HEK293 (cell line): Measurements from ENCODE around the gene DPY19L3.

Source experiments
- CTCF ChIP-seq: fragments of 450-650 bp; formaldehyde crosslinking; IDR thresholded peaks from 2 replicates; pipeline ENCODE4 v1.5.1; 2016; ENCODE audit warnings: missing biosample characterization, missing genetic modification characterization
- GFI1B ChIP-seq: fragments of 450-650 bp; formaldehyde crosslinking; IDR thresholded peaks from 2 replicates; pipeline ENCODE4 v1.5.1; 2016; ENCODE audit warnings: missing biosample characterization, missing genetic modification characterization
- KLF1 ChIP-seq: fragments of 450-650 bp; formaldehyde crosslinking; IDR thresholded peaks from 2 replicates; pipeline ENCODE4 v1.5.1; 2016; ENCODE audit warnings: missing biosample characterization, missing genetic modification characterization
- KLF9 ChIP-seq: fragments of 450-650 bp; formaldehyde crosslinking; IDR thresholded peaks from 2 replicates; pipeline ENCODE4 v1.5.1; 2016; ENCODE audit warnings: missing biosample characterization, missing genetic modification characterization, low read depth
- SP2 ChIP-seq: fragments of 450-650 bp; formaldehyde crosslinking; IDR thresholded peaks from 2 replicates; pipeline ENCODE4 v1.5.1; 2016; ENCODE audit warnings: missing biosample characterization, missing genetic modification characterization
- SP3 ChIP-seq: fragments of 450-650 bp; formaldehyde crosslinking; IDR thresholded peaks from 2 replicates; pipeline ENCODE4 v1.5.1; 2016; ENCODE audit warnings: missing biosample characterization, missing genetic modification characterization
- ZBTB8A ChIP-seq: fragments of 450-650 bp; formaldehyde crosslinking; IDR thresholded peaks from 2 replicates; pipeline ENCODE4 v1.5.1; 2016; ENCODE audit warnings: missing biosample characterization, missing genetic modification characterization
- ZEB2 ChIP-seq: fragments of 450-650 bp; formaldehyde crosslinking; IDR thresholded peaks from 2 replicates; pipeline ENCODE4 v1.5.1; 2016; ENCODE audit warnings: missing biosample characterization, missing genetic modification characterization
- ZFP69B ChIP-seq: fragments of 450-650 bp; formaldehyde crosslinking; IDR thresholded peaks from 2 replicates; pipeline ENCODE4 v1.5.1; 2016; ENCODE audit warnings: missing biosample characterization, missing genetic modification characterization
- ZNF114 ChIP-seq: fragments of 450-650 bp; formaldehyde crosslinking; IDR thresholded peaks from 2 replicates; pipeline ENCODE4 v1.5.0; 2017; ENCODE audit warnings: missing biosample characterization, missing genetic modification characterization
- ZNF223 ChIP-seq: fragments of 450-650 bp; formaldehyde crosslinking; IDR thresholded peaks from 2 replicates; pipeline ENCODE4 v1.5.1; 2016; ENCODE audit warnings: missing biosample characterization, missing genetic modification characterization
- ZNF23 ChIP-seq: fragments of 450-650 bp; formaldehyde crosslinking; IDR thresholded peaks from 2 replicates; pipeline ENCODE4 v1.5.1; 2016; ENCODE audit warnings: missing biosample characterization, missing genetic modification characterization, borderline replicate concordance
- ZNF266 ChIP-seq: fragments of 450-650 bp; formaldehyde crosslinking; IDR thresholded peaks from 2 replicates; pipeline ENCODE4 v1.5.1; 2016; ENCODE audit warnings: missing biosample characterization, missing genetic modification characterization, low read depth
- ZNF324 ChIP-seq: fragments of 450-650 bp; formaldehyde crosslinking; IDR thresholded peaks from 2 replicates; pipeline ENCODE4 v1.5.1; 2016; ENCODE audit warnings: missing biosample characterization, missing genetic modification characterization
- ZNF37A ChIP-seq: fragments of 450-650 bp; IDR thresholded peaks from 2 replicates; pipeline ENCODE4 v1.5.1; 2018; ENCODE audit warnings: missing biosample characterization, missing genetic modification characterization
- ZNF433 ChIP-seq: fragments of 450-650 bp; formaldehyde crosslinking; IDR thresholded peaks from 2 replicates; pipeline ENCODE4 v1.5.1; 2016; ENCODE audit warnings: missing biosample characterization, missing genetic modification characterization, low read depth
- ZNF48 ChIP-seq: fragments of 450-650 bp; formaldehyde crosslinking; IDR thresholded peaks from 2 replicates; pipeline ENCODE4 v1.5.1; 2016; ENCODE audit warnings: missing biosample characterization, missing genetic modification characterization
- ZNF501 ChIP-seq: fragments of 450-650 bp; formaldehyde crosslinking; IDR thresholded peaks from 2 replicates; pipeline ENCODE4 v1.5.1; 2016; ENCODE audit warnings: missing biosample characterization, missing genetic modification characterization
- ZNF514 ChIP-seq: fragments of 450-650 bp; formaldehyde crosslinking; IDR thresholded peaks from 2 replicates; pipeline ENCODE4 v1.5.1; 2016; ENCODE audit warnings: missing biosample characterization, missing genetic modification characterization
- ZNF518A ChIP-seq: fragments of 450-650 bp; formaldehyde crosslinking; conservative IDR thresholded peaks from 2 replicates; pipeline ENCODE4 v1.5.1; 2016; ENCODE audit warnings: low read depth, missing biosample characterization, missing genetic modification characterization
- ZNF555 ChIP-seq: fragments of 450-650 bp; formaldehyde crosslinking; conservative IDR thresholded peaks from 2 replicates; pipeline ENCODE4 v1.5.1; 2017; ENCODE audit warnings: missing biosample characterization, mild to moderate bottlenecking, missing genetic modification characterization, inconsistent platforms
- ZNF571 ChIP-seq: fragments of 450-650 bp; formaldehyde crosslinking; IDR thresholded peaks from 2 replicates; pipeline ENCODE4 v1.5.0; 2017; ENCODE audit warnings: missing biosample characterization, missing genetic modification characterization
- ZNF677 ChIP-seq: fragments of 450-650 bp; IDR thresholded peaks from 2 replicates; pipeline ENCODE4 v1.5.0; 2018; ENCODE audit warnings: missing biosample characterization, mild to moderate bottlenecking, missing genetic modification characterization, moderate library complexity
- ZNF76 ChIP-seq: fragments of 450-650 bp; formaldehyde crosslinking; IDR thresholded peaks from 2 replicates; pipeline ENCODE4; 2016; ENCODE audit warnings: low read depth, missing biosample characterization, missing genetic modification characterization, borderline replicate concordance
- ZNF830 ChIP-seq: fragments of 450-650 bp; IDR thresholded peaks from 2 replicates; pipeline ENCODE4 v1.5.0; 2018; ENCODE audit warnings: missing biosample characterization, missing genetic modification characterization, low read depth, mild to moderate bottlenecking, moderate library complexity
- ZNF843 ChIP-seq: fragments of 450-650 bp; formaldehyde crosslinking; IDR thresholded peaks from 2 replicates; pipeline ENCODE4 v1.5.1; 2016; ENCODE audit warnings: missing biosample characterization, missing genetic modification characterization
- TF ChIP-seq, protein P1 (sequence below): fragments of 450-650 bp; formaldehyde crosslinking; optimal IDR thresholded peaks from 2 replicates; pipeline ENCODE3; 2016; ENCODE audit warnings: missing biosample characterization, mild to moderate bottlenecking, missing genetic modification characterization
- TF ChIP-seq, protein P2 (sequence below): fragments of 450-650 bp; formaldehyde crosslinking; IDR thresholded peaks from 2 replicates; pipeline ENCODE4 v1.5.1; 2016; ENCODE audit warnings: missing biosample characterization, missing genetic modification characterization
- TF ChIP-seq, protein P3 (sequence below): fragments of 450-650 bp; IDR thresholded peaks from 2 replicates; pipeline ENCODE4 v1.5.1; 2018; ENCODE audit warnings: missing biosample characterization, mild to moderate bottlenecking, missing genetic modification characterization

The DPY19L3 gene

GRCh38 chr19:32405431-32406160 is at the start of gene DPY19L3 (continued):
- TF ChIP-seq, protein P1, sequence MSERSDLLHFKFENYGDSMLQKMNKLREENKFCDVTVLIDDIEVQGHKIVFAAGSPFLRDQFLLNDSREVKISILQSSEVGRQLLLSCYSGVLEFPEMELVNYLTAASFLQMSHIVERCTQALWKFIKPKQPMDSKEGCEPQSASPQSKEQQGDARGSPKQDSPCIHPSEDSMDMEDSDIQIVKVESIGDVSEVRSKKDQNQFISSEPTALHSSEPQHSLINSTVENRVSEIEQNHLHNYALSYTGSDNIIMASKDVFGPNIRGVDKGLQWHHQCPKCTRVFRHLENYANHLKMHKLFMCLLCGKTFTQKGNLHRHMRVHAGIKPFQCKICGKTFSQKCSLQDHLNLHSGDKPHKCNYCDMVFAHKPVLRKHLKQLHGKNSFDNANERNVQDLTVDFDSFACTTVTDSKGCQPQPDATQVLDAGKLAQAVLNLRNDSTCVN (tag by site-specific recombination) = peak; percentile 99
- TF ChIP-seq ZFP69B (tag by site-specific recombination) = 0 out of 2 replicates have a peak, but pooled peaks have one; percentile 66
- no peak for TF ChIP-seq ZNF555 (tag by site-specific recombination)
- TF ChIP-seq ZNF571 (tag by site-specific recombination) = no peak
- no peak for TF ChIP-seq ZNF114
- TF ChIP-seq ZNF324 (tag by site-specific recombination) = peak; percentile 80; the same call in 1 of the 2 replicates
- no peak for TF ChIP-seq ZNF266 (tag by site-specific recombination)
- peak; percentile 97 for TF ChIP-seq SP3
- TF ChIP-seq CTCF (tag by site-specific recombination) = peak; percentile 5; the same call in 1 of the 2 replicates
- no peak for TF ChIP-seq ZNF48
- 0 out of 2 replicates have a peak, but pooled peaks have one; percentile 6 for TF ChIP-seq ZNF223 (tag by site-specific recombination)
- TF ChIP-seq KLF1 = peak; percentile 60
- peak; percentile 98 for TF ChIP-seq SP2
- no peak for TF ChIP-seq ZNF514 (tag by site-specific recombination)
- peak; percentile 100 for TF ChIP-seq ZNF501 (tag by site-specific recombination)
- peak; percentile 91 for TF ChIP-seq KLF9 (tag by site-specific recombination)
- peak; percentile 94 for TF ChIP-seq ZEB2
- TF ChIP-seq, protein P2, sequence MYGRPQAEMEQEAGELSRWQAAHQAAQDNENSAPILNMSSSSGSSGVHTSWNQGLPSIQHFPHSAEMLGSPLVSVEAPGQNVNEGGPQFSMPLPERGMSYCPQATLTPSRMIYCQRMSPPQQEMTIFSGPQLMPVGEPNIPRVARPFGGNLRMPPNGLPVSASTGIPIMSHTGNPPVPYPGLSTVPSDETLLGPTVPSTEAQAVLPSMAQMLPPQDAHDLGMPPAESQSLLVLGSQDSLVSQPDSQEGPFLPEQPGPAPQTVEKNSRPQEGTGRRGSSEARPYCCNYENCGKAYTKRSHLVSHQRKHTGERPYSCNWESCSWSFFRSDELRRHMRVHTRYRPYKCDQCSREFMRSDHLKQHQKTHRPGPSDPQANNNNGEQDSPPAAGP (tag by site-specific recombination) = peak; percentile 81
- peak; percentile 85 for TF ChIP-seq ZNF843 (tag by site-specific recombination)
- TF ChIP-seq ZNF830 = no peak
- peak; percentile 67; the same call in 1 of the 2 replicates for TF ChIP-seq ZBTB8A
- 0 out of 2 replicates have a peak, but pooled peaks have one; percentile 32 for TF ChIP-seq GFI1B
- TF ChIP-seq, protein P3, sequence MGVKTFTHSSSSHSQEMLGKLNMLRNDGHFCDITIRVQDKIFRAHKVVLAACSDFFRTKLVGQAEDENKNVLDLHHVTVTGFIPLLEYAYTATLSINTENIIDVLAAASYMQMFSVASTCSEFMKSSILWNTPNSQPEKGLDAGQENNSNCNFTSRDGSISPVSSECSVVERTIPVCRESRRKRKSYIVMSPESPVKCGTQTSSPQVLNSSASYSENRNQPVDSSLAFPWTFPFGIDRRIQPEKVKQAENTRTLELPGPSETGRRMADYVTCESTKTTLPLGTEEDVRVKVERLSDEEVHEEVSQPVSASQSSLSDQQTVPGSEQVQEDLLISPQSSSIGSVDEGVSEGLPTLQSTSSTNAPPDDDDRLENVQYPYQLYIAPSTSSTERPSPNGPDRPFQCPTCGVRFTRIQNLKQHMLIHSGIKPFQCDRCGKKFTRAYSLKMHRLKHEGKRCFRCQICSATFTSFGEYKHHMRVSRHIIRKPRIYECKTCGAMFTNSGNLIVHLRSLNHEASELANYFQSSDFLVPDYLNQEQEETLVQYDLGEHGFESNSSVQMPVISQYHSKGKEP (tag by site-specific recombination) = no peak
- 0 out of 2 replicates have a peak, but pooled peaks have one; percentile 27 for TF ChIP-seq ZNF37A (tag by site-specific recombination)
- TF ChIP-seq ZNF518A (tag by site-specific recombination) = peak; percentile 77
- TF ChIP-seq ZNF433 (tag by site-specific recombination) = no peak
- no peak for TF ChIP-seq ZNF23 (tag by site-specific recombination)
- TF ChIP-seq ZNF76 = peak; percentile 69
- TF ChIP-seq ZNF677 (tag by site-specific recombination) = peak; percentile 77
